Hepatocyte (in vitro differentiated cells): Measurements from ENCODE around the gene TFDP3.

ENCODE experiments used
- EZH2phosphoT487 ChIP-seq: fragments of 200-600 bp; sonication (generic); IDR thresholded peaks from one replicate; pipeline ENCODE4 v1.6.1; 2018; ENCODE audit warnings: antibody characterized with exemption, mild to moderate bottlenecking, low read depth, moderate library complexity; ENCODE audit not compliant: unreplicated experiment, severe bottlenecking
- TF ChIP-seq, protein P1 (sequence below): fragments of 200-600 bp; sonication (generic); IDR thresholded peaks from 2 replicates; pipeline ENCODE4 v1.5.1; 2016; ENCODE audit warnings: antibody characterized with exemption, mild to moderate bottlenecking; ENCODE audit not compliant: poor library complexity

DNA sequence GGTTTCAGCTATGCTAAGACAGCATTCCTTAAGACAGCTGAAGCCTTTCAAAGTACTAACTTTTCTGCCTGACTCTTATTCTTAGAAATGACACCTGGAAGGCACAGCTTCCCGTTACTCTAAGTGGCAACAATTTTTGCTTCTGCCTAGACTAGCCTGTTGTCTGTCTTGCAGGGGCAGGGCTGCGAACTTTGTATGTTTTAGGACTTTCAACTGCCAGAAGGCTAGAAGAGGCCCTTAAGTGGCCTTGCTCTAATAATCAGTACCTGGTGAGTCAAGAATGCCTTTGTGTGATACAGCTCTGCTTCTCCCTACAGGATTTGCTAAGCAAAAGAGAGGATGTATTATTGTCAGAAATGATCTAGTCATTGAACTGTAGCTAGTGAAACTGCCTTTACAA, 30.0 kb upstream of the TFDP3 start:
- TF ChIP-seq, protein P1, sequence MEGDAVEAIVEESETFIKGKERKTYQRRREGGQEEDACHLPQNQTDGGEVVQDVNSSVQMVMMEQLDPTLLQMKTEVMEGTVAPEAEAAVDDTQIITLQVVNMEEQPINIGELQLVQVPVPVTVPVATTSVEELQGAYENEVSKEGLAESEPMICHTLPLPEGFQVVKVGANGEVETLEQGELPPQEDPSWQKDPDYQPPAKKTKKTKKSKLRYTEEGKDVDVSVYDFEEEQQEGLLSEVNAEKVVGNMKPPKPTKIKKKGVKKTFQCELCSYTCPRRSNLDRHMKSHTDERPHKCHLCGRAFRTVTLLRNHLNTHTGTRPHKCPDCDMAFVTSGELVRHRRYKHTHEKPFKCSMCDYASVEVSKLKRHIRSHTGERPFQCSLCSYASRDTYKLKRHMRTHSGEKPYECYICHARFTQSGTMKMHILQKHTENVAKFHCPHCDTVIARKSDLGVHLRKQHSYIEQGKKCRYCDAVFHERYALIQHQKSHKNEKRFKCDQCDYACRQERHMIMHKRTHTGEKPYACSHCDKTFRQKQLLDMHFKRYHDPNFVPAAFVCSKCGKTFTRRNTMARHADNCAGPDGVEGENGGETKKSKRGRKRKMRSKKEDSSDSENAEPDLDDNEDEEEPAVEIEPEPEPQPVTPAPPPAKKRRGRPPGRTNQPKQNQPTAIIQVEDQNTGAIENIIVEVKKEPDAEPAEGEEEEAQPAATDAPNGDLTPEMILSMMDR: no peak
- no peak for TF ChIP-seq EZH2phosphoT487
